K562 (cell line): ENCODE results near the gene RNASE13. TPM values are rescaled to one million over a fixed set of nuclear protein-coding genes. Genes with fewer than 3 reads are reported as not detected.

Source experiments
- CUX1 ChIP-seq: fragments of 200-800 bp; sonication (Bioruptor generic); IDR thresholded peaks from 2 replicates; pipeline ENCODE4 v1.6.1; 2016; ENCODE audit warnings: missing genetic modification characterization, missing compliant biosample characterization
- DMBX1 ChIP-seq: fragments of 250-450 bp; sonication (Bioruptor Pico); IDR thresholded peaks from 2 replicates; pipeline ENCODE4 v1.8.0; 2022; ENCODE audit warnings: inconsistent platforms, mild to moderate bottlenecking, moderate library complexity, borderline replicate concordance
- MIER1 ChIP-seq: fragments of 450-650 bp; IDR thresholded peaks from 2 replicates; pipeline ENCODE4 v1.6.1; 2016; ENCODE audit warnings: antibody characterized with exemption, mild to moderate bottlenecking, low read depth
- RBM15 ChIP-seq: fragments of 200-400 bp; formaldehyde crosslinking; IDR thresholded peaks from 2 replicates; pipeline ENCODE4 v1.6.1; 2018; ENCODE audit warnings: mild to moderate bottlenecking, low read length, moderate library complexity; ENCODE audit not compliant: insufficient read depth
- SMARCE1 ChIP-seq: fragments of 450-650 bp; IDR thresholded peaks from 2 replicates; pipeline ENCODE4 v1.7.1; 2016; ENCODE audit warnings: mild to moderate bottlenecking
- ZNF398 ChIP-seq: fragments of 250-450 bp; sonication (Bioruptor Pico); IDR thresholded peaks from 2 replicates; pipeline ENCODE4 v1.8.0; 2021; ENCODE audit warnings: moderate library complexity, mild to moderate bottlenecking, inconsistent platforms
- polyA plus RNA-seq, 8 experiments: library from polyadenylated mRNA; depleted of rRNA in 4 of 8; stranded (reverse) in 5 of 8; unstranded in 3 of 8; fragments of >200 nt; fragmentation: Nextera tagmentation in 2 of 8; fragmentation: Illumina TruSeq in 1 of 8; extraction: Ambion mirVana in 2 of 8; extraction: Trizol in 1 of 8; gene quantifications; 2 replicates each; pipeline versions ENCODE4 v1.2.1 to v1.2.3, GENCODE V29; 2011 to 2014; ENCODE audit warnings: inconsistent platforms in 1 of 8, missing spikeins in 1 of 8
- total RNA-seq, 7 experiments: library from RNA; depleted of rRNA in 6 of 7; stranded (reverse); fragments of >200 nt in 6 of 7; fragmentation: Illumina TruSeq in 2 of 7; extraction: Trizol in 2 of 7; gene quantifications; 2 replicates each; pipeline versions ENCODE4 v1.2.1 to v1.2.3, GENCODE V29; 2011 to 2021; ENCODE audit warnings: low replicate concordance in 1 of 7

RNASE13 gene
- total and polyA plus RNA-seq, 9 of the 15 experiments (the other 6 are each of a cell fraction or from before 2014, with no cell fraction given), result not detected

GRCh38 chr14:21030531-21030930 is 4.1 kb downstream of the RNASE13 start (continued):
- TF ChIP-seq CUX1 (CRISPR knock-in tag) (no peak), ZNF398 (CRISPR knock-in tag) (no peak), MIER1 (no peak), SMARCE1 (no peak), DMBX1 (CRISPR knock-in tag) (no peak), RBM15 (no peak)
